ENCODE data around the gene MOGAT1.
A peak's percentile ranks its signal among the peaks of the same experiment; 100 is the strongest.
"Not testable (repeated sequence)": the region's sequence is repeated elsewhere in the genome, so short reads cannot be mapped to it uniquely, and the experiment has no call there.

The MOGAT1 gene

DNA sequence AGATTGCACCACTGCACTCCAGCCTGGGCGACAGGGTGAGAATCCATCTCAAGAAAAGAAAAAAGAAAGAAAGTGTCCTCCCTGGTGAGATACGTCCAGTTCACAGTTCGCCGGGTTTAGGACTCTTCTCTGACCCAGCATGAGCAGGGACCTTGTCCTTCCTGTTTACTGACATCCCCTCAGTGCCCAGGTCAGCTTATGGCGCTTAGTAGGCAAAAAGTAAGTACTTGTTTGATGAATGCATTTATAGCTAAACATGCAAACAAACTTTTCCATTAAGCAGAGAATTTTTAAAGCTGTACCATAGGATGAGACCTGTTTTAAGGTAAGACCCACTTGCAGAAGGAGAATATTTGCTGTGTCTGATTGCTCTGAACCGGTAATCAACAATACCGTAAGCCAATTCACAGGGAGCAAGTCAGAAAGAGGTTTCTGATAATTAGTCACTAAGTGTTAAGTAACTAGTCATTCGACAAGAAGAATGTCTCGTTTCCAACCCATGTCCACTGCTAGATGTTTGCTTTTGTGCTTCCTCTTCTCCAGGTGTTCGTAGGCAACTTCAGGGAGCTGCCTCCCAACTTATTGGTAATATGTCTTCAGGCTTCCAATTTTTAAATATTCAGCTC is 40.0 kb downstream of the MOGAT1 start:
- DNase-seq: no peak

GRCh38 chr2:222713002-222713401 is 41.5 kb downstream of the MOGAT1 start:
- no peak for DNase-seq

DNA sequence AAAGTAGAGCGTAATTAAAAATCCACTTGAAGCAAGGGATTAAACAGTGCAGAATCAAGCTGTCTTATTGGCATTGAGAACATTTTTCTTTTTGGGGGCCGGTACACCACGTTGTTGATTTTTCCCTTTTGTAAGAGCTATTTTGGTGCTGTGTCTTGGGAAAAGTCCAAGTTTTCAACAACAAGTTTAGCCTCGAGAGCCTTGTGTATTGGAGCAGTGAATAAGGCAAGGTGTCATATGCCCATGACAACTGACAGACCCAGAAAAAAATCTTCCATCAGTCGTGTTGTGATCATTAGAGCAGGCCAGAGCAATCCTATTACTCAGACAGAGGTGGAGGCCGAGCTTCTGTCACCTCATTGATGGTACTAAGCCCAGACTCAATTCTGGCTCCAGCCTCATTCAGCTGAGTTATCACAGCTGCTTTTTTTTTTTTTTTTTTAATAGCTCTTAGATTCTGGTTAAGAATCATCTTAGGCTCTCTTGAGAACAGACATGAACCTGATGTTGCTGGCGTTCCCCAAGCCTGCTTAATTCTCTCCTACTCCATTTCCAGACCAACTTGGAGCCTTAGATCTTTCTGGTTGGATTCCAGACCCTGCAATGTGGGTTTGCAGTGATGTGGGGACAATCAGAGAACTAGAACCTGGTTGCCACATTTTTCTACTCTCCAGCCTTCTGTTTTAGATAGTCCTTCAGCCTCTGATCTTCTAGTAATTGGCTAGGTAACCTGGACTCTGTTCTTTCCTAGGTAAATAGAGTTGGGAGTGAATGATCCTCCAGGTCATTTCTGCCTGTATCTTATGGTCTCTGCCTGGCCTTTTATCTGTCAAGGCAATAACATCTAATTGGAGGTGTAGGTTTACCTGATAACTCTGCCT is 43.1 kb downstream of the MOGAT1 start:
- DNase-seq: no peak

DNA sequence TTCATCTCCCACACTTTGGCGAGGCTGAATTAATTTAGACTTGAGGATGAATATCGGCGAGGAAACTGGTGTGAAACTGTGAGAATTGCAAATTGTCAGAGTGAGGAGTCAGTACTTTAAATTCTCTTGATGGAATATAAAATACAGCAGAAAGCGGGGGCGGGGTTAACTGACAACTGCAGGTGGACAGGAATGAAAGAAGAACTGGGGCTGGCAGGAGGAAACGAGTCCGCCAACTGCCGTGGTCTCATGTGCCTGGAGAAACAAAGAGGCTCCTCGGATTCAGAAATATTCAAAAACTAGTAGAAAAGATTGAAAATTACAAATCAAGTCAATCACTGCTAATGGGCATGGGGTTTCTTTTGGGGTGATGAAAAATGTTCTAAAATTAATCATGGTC is 44.3 kb downstream of the MOGAT1 start:
- no peak for DNase-seq

DNA sequence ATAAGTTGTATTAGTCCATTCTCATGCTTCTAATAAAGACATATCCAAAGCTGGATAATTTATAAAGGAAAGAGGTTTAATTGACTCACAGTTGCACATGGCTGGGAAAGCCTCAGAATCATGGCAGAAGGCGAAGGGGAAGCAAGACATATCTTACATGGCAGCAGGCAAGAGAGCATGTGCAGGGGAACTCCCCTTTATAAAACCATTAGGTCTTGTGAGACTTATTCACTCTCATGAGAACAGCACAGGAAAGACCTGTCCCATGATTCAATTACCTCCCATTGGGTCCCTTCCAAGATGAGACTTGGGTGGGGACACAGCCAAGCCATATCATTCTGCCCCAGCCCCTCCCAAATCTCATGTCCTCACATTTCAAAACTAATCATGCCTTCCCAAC is 48.3 kb downstream of the MOGAT1 start:
- DNase-seq: not testable (repeated sequence)

DNA sequence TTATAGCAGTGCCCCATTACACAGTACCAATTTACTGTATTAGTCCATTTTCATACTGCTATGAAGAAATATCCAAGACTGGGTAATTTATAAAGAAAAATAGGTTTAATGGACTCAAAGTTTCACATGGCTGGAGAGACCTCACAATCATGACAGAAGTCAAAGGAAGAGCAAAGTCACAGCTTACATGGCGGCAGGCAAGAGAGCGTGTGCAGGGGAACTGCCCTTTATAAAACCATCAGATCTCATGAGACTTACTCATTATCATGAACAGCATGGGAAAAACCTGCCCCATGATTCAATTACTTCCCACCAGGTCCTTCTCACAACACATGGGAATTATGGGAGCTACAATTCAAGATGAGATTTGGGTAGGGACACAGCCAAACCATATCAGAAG is 50.1 kb downstream of the MOGAT1 start:
- not testable (repeated sequence) for DNase-seq

GRCh38 chr2:222722327-222722946 is 51.0 kb downstream of the MOGAT1 start:
- no peak for DNase-seq

DNA sequence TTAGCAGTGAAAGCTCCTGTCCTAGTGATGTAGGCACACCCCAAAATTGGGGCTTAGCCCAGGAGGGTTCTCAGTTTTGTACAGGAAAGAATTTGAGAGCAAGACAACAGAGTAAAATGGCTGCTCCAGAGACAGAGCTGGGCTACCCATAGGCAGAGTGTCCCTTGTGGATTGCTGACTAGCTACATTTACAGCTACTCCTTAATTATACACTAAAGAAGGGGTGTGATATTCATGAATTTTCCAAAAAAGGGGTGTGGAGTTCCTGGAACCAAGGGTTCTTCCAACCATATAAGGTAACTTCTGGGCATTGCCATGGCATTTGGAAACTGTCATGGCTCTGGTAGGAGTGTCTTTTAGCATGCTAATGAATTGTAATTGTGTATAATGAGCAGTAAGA is 52.8 kb downstream of the MOGAT1 start:
- DNase-seq: no peak

- DNase-seq: no peak
Measured at GRCh38 chr2:222728621-222729020, 57.2 kb downstream of the MOGAT1 start.

DNA sequence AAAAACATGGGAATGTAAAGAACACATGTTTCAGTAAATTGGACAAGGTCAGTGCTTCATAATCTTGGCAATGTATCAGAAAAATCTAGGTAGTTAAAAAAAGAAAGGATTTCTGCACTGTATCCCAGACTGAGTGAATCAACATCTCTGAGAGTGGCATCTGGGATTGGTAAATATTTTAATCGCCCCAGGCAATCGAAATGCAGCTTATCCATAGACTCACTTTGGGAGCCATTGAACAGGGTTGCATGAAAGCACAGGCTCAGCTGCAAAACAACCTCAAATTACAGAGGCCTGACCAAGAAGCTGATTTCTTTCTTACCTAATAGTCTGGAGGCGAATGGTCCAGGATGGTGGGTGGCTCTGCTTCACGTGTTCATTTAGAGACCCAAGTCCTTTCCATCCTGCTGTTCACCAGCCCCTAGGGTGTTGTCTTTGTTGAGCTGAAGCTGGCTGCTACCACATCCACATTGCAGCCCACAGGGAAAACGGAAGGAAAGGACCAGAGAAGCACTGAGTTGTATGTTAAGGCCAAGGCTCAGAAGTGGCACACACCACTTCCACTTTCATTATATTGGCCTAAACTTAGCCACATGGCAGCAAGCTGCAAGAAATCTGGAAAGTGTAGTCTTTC is 59.0 kb downstream of the MOGAT1 start:
- DNase-seq: no peak

DNA sequence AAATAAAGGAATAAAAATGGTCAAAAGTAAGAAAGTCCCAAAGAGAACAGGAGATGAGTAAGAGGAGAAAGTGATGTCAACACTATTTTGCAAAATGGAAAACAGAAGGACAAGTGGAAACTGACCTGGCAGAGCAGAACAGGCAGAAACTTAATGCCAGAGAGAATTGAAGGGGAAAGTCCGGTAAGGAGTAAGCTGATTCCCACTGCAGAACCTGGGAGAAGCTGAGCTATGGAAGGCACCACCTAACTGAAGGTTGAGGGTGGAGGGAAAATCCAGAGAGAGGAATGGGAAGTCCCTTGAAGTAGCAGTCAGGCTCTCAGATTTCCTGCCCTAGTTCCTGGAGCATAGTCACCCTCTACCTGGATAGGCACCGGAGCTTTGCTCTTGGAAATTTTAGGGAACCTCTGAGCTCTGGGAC is 59.8 kb downstream of the MOGAT1 start:
- DNase-seq: no peak

DNA sequence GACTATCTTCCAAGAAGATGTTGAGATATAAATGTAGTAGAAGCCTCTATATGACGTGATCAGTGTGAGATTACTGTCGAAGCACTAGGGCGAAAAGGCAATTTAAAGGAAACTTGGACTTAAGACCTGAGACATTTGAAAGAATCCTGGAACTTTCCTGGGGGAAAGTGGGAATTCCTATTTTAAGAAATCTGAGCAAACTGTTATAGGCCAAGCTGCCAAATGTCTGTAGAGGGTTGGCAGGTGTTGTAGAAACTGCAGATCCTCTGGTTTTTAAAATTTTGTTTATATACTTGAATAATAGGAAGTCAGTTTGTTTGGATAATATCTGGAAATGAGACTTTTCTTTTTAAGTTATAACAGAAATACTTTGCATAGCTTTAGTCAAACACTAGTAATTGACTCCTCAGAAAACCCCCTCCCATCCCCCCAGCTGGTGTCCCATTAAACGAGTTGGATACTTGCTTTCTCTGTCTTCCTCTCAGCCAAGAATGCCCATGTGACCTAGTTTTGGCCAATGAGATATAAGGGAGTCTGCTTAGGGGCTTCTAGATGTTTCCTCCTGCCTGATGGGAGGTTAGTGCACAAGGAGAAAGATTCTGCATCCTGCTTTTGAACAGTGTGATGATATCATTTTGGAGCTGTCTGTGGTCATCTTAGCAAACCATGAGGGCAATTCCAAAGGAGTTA is 61.2 kb downstream of the MOGAT1 start:
- DNase-seq: no peak

DNA sequence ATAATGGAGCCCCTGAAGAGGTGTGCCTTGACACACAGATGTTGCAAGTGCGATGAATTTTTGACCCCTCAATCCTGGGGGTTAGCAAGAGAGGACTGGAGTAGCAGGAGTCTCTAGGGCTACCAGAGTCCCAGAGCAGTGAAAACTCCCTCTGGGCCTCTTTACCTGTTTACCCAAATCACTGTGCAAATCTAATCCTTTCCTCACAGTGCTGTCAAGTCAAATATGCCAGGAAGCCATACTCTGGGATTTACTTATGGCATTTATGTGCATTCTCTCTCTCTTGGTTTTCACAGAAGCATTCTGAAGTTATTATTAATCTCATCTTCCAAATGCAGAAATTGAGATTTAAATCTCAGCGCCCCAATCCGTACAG is 62.0 kb downstream of the MOGAT1 start:
- no peak for DNase-seq

GRCh38 chr2:222733846-222734702 is 62.6 kb downstream of the MOGAT1 start:
- DNase-seq: no peak

DNA sequence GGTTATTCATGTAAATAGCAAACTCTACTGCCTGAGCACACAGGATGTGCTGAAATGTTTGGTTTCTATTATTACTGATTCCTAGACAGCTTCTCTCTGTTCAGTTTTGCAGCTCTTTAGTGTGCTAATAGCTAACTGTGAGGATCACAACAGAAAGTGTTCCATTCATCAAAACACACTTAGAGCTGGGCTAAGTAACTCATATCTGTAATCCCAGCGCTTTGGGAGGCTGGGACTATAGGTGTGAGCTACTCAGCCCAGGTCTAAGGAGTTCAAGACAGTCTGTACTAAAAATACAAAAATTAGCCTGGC is 63.2 kb downstream of the MOGAT1 start:
- DNase-seq: no peak

DNA sequence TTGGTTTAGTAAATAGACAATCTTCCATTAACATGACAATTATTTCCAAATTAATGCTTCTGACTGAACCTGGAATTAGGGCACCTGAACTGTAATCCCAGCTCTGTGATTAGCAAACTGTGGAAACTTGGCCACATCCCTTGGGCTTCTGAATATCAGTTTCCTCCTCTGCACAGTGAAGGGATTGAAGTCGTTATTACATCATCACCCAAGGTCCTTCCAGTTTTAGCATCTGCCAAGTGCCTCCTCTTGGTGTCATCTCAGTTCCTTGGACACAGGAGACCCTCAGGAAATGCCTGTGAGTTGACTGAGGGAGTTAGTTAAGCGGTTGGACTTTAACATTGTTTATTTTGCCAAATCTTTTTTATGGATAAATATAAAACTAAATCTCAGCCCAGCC is 64.8 kb downstream of the MOGAT1 start:
- no peak for DNase-seq

DNA sequence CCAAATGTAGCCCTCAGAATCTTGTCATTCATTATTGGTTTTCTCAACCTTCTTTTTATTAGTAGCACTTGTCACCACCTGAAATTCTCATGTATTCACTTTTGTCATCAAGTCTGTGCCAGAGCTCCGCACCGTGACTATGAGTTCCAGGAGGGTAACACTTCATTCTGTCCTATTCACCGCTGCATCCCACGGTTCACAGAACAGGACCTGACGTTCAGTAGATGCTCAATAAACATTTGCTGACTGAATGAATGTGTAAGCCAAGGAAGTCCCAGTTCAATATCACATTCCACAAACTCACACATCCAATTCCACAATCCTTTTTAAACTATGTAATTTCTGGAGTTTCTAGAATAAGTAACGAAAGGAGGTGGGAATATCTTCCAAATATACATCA is 65.5 kb downstream of the MOGAT1 start:
- no peak for DNase-seq

- DNase-seq: no peak
Measured at GRCh38 chr2:222738312-222738711, 66.9 kb downstream of the MOGAT1 start.

GRCh38 chr2:222738809-222739208 is 67.4 kb downstream of the MOGAT1 start:
- DNase-seq: no peak

GRCh38 chr2:222739939-222740338 is 68.5 kb downstream of the MOGAT1 start:
- DNase-seq: no peak

DNA sequence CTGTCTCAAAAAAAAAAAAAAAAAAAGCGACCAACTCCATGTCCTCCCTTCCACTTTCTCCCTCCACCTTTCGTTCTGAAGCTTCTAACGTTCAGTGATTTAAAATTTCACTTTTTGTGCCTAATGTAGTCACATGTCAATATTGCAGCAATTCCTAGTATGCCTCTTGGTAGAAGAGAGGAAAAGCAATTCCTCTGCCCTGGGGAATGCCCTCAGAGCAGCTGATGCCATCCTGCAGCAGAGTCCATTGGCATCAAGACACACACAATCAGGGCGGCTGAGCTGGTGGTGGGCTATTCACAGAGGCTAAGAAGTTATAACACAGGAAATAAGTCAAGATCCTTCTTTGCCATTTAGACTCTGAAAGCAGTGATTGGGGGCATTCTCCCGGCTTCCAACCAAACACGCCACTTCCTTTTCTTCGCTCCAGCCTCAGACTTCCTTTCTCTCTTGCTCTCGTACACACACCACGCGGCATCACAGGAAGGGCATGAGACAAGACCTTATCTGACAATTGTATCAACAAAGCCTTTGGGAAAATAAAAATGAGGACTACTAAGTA is 71.9 kb downstream of the MOGAT1 start:
- peak; percentile 7 for DNase-seq

All from SHP77 treated with DMSO at 0.1 percent for 48 hours (cell line).